Mucosa of descending colon (tissue), 3 donors: ENCODE results near the gene NDUFS8. TPM values are rescaled to one million over a fixed set of nuclear protein-coding genes. Genes with fewer than 3 reads are reported as not detected.

Experiments used
- ATAC-seq: fragments of 200-7000 bp; cut with Tn5 transposase; one replicate; pipeline ENCODE4 v1.9.1; 2020; ENCODE audit warnings: mild to moderate bottlenecking, moderate library complexity
- DNase-seq, 3 donors: peaks; one replicate each; pipeline ENCODE4 v3.0.0-alpha.2; 2020
- H3K36me3 ChIP-seq: fragments of 200-600 bp; one replicate; pipeline ENCODE4 v1.8.0; 2021; ENCODE audit warnings: low read depth, mild to moderate bottlenecking
- H3K4me1 ChIP-seq: fragments of 200-600 bp; one replicate; pipeline ENCODE4 v1.8.0; 2021; ENCODE audit warnings: low read depth, mild to moderate bottlenecking
- H3K4me3 ChIP-seq: fragments of 200-600 bp; one replicate; pipeline ENCODE4 v1.8.0; 2021; ENCODE audit warnings: mild to moderate bottlenecking
- H3K9me3 ChIP-seq: fragments of 200-600 bp; one replicate; pipeline ENCODE4 v1.8.0; 2021; ENCODE audit warnings: mild to moderate bottlenecking
- CTCF ChIP-seq: fragments of 200-600 bp; IDR thresholded peaks from one replicate; pipeline ENCODE4 v1.8.0; 2022; ENCODE audit warnings: antibody characterized with exemption, mild to moderate bottlenecking
- intact Hi-C, 2 donors: fragments of 100-400 bp; cut with DNase I in 1 of 2; cut with micrococcal nuclease in 1 of 2; formaldehyde crosslinking; loops; one replicate each; pipeline versions ENCODE4 v1.11.0 to v1.11.1; 2022; cut with DNase I, micrococcal nuclease
- total RNA-seq, 3 donors: library from RNA; stranded (reverse); fragmentation: NEBNext Ultra II Directional in 2 of 3; extraction: Animal tissue kit (Norgen Biotek cat#: 25700) in 2 of 3; gene quantifications; one replicate each; pipeline versions ENCODE4 v1.2.1 to v1.2.4, GENCODE V29; 2021 to 2023
- donor health status: DM: no; HTN: no; CAD: no; lungs with moderate emphysema.
- donor health status: DM: no; HTN: no; CAD: no.
- donor health status: DM: no; HTN: yes; CAD: no.

Gene NDUFS8
- total RNA-seq, 3 donors from 2014 or later: 148 to 165 (median 162) TPM

- no peak for DNase-seq
- no peaks in the 10 kb centered on the region for H3K9me3 ChIP-seq
- TF ChIP-seq CTCF: no peak
- no peaks in the 10 kb centered on the region for H3K36me3 ChIP-seq
- intact Hi-C loops: no loop called here
- peaks cover 29% of the 10 kb centered on the region for H3K4me1 ChIP-seq
- H3K4me3 ChIP-seq: no peak overlapping the region
- no peak for ATAC-seq
These were observed 15.0 kb upstream of the NDUFS8 start for GRCh38 chr11:68015467-68015866.

- no peak for ATAC-seq
- Histone ChIP-seq H3K9me3 (no peaks in the 10 kb centered on the region), H3K4me1 (peaks cover 21% of the 10 kb centered on the region), H3K36me3 (no peaks in the 10 kb centered on the region), H3K4me3 (no peak overlapping the region)
- intact Hi-C loops: no loop called here
- TF ChIP-seq CTCF: no peak
- no peak for DNase-seq
These were observed 14.1 kb upstream of the NDUFS8 start for GRCh38 chr11:68016161-68016903.

GRCh38 chr11:68016904-68017817 lies 13.3 kb upstream of the NDUFS8 start:
- no peak for TF ChIP-seq CTCF
- intact Hi-C loops: no loop called here
- H3K4me1 ChIP-seq: peaks cover 21% of the 10 kb centered on the region
- no peaks in the 10 kb centered on the region for H3K9me3 ChIP-seq
- no peaks in the 10 kb centered on the region for H3K36me3 ChIP-seq
- DNase-seq (peak in 2 of 3 donors; percentile 35 to 52), ATAC-seq (no peak)
- no peak overlapping the region for H3K4me3 ChIP-seq

GRCh38 chr11:68017980-68018729 lies 12.3 kb upstream of the NDUFS8 start:
- no peak overlapping the region for H3K4me3 ChIP-seq
- H3K9me3 ChIP-seq: no peaks in the 10 kb centered on the region
- no peak for TF ChIP-seq CTCF
- intact Hi-C loops: no loop called here
- H3K4me1 ChIP-seq: peaks cover 21% of the 10 kb centered on the region
- no peak for ATAC-seq
- DNase-seq: peak in 1 of 3 donors; percentile 56
- H3K36me3 ChIP-seq: no peaks in the 10 kb centered on the region

- intact Hi-C loops: no loop called here
- Histone ChIP-seq H3K4me3 (no peak overlapping the region), H3K36me3 (no peaks in the 10 kb centered on the region), H3K4me1 (peaks cover 20% of the 10 kb centered on the region), H3K9me3 (no peaks in the 10 kb centered on the region)
- TF ChIP-seq CTCF: no peak
- DNase-seq: no peak
- no peak for ATAC-seq
These were observed 11.7 kb upstream of the NDUFS8 start for GRCh38 chr11:68018730-68019190.
